Activated CD4-positive, alpha-beta T cell treated with anti-CD3 and anti-CD28 coated beads for 36 hours (primary cell): ENCODE measurements around the gene MAJIN. TPM values are rescaled to one million over a fixed set of nuclear protein-coding genes. Genes with fewer than 3 reads are reported as not detected.

Experiments used
- ATAC-seq: fragments of 200-7000 bp; cut with Tn5 transposase; one replicate; pipeline ENCODE4 v1.10.0; 2021; ENCODE audit warnings: mild to moderate bottlenecking, moderate library complexity
- CTCF ChIA-PET: fragments of 350-600 bp; sonication (Branson Sonifier 250); formaldehyde crosslinking; loops from one replicate; lab custom pipeline; 2021; ENCODE audit warnings: antibody characterized with exemption; lab: Charles Lee
- POLR2A ChIA-PET: fragments of 350-600 bp; sonication (Branson Sonifier 250); formaldehyde crosslinking; loops from one replicate; lab custom pipeline; 2021; ENCODE audit warnings: antibody characterized with exemption, inconsistent platforms; lab: Charles Lee
- DNase-seq: peaks from one replicate; pipeline ENCODE4 v3.0.0-alpha.2; 2020
- H3K27ac Mint-ChIP-seq: one replicate; pipeline ENCODE4 v1.8.0; 2021; ENCODE audit warnings: mixed read lengths
- H3K27me3 Mint-ChIP-seq: one replicate; pipeline ENCODE4 v1.8.0; 2021; ENCODE audit warnings: mixed read lengths
- H3K36me3 Mint-ChIP-seq: one replicate; pipeline ENCODE4 v1.8.0; 2021; ENCODE audit warnings: low read depth, mixed read lengths
- H3K4me1 Mint-ChIP-seq: one replicate; pipeline ENCODE4 v1.8.0; 2021; ENCODE audit warnings: mixed read lengths
- H3K4me3 Mint-ChIP-seq: one replicate; pipeline ENCODE4 v1.8.0; 2021; ENCODE audit warnings: mild to moderate bottlenecking, moderate library complexity, mixed read lengths
- H3K9me3 Mint-ChIP-seq: one replicate; pipeline ENCODE4 v1.8.0; 2021; ENCODE audit warnings: low read depth, mixed read lengths
- intact Hi-C, 2 experiments: fragments of 100-400 bp; cut with DNase I in 1 of 2; cut with micrococcal nuclease in 1 of 2; formaldehyde crosslinking; loops; one replicate each; pipeline versions ENCODE4 v1.14.2 to v1.15.1; 2022 to 2024; cut with DNase I, micrococcal nuclease
- microRNA-seq: library from miRNA; unstranded; fragments of <30 nt; microRNA quantifications from one replicate; pipeline ENCODE4 v1.2.0, GENCODE V29; 2021; ENCODE audit warnings: borderline replicate concordance
- total RNA-seq, 2 experiments: library from RNA; stranded (reverse); gene quantifications; one replicate each; pipeline ENCODE4 v1.2.3, GENCODE V29; 2021

The MAJIN gene
- total RNA-seq, 2 experiments from 2014 or later: 1.2 to 1.6 TPM

DNA sequence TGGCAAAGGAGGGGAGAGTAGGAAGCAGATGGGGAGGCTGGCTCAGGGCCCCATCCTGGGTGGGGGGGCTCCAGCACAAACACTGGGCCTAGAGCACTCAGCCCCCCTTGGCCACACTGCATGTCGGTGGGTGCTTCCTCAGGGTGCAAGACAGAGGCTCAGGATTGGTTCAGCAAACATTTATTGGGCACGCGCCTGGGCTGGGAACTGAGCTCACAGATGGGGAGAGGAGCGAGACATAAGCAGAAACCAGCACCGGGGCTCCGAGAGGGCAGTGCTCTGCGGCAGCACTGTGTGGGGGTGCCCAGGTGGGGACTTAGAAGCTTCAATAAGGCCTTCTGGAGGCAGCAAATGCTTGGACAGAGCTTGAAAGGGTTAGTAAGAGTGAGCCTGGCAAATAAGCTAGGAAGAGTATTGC lies 81.4 kb downstream of the MAJIN start:
- ChIA-PET POLR2A (no interaction called here), CTCF (interaction anchor here (0.6 to 17.2 kb wide), 4 partner anchors 10 to 678 kb away, joined by 3 to 377 read pairs (median 4); partner anchors contain the start of gene CDC42BPG)
- Mint-ChIP-seq H3K27me3 (no peaks in the 10 kb centered on the region), H3K36me3 (peaks cover 3% of the 10 kb centered on the region), H3K27ac (no peak overlapping the region), H3K4me3 (no peak overlapping the region), H3K4me1 (peaks cover 20% of the 10 kb centered on the region), H3K9me3 (no peaks in the 10 kb centered on the region)
- intact Hi-C loops: no loop called here
- DNase-seq: no peak
- ATAC-seq: no peak

- intact Hi-C loops: loop anchor here in 1 of 2 experiments (1.0 kb wide), 2 partner anchors 11 to 42 kb away; partner anchors contain the start of gene EHD1
- DNase-seq: no peak
- Mint-ChIP-seq H3K4me3 (no peak overlapping the region), H3K27me3 (no peaks in the 10 kb centered on the region), H3K9me3 (no peaks in the 10 kb centered on the region), H3K4me1 (peaks cover 32% of the 10 kb centered on the region), H3K27ac (no peak overlapping the region), H3K36me3 (no peaks in the 10 kb centered on the region)
- ChIA-PET CTCF (interaction anchor here (0.5 to 17.2 kb wide), 7 partner anchors 8 to 133 kb away, joined by 3 to 377 read pairs (median 6); partner anchors contain the start of gene CDC42BPG), POLR2A (interaction anchor here (1.0 kb wide), 1 partner anchor 30 kb away, joined by 9 read pairs; no protein-coding TSS in a partner anchor)
- no peak for ATAC-seq
Observed at GRCh38 chr11:64888729-64889511, 83.0 kb downstream of the MAJIN start.

DNA sequence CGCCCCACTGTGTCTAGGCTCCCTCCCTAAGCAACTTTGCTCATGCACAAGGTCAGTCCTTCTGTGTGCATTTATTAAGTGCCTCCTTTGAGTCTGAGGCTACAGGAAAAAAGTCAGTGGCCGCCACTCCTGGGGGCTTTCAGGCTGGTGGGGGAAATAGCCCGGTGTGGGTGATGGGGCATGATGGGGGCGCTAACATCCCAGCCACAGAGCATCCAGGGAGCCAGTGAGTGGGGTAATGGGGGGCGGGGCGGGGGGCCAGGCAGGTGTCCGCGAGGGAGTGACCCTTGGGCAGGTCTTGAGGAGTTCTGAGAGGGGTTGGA lies 83.5 kb downstream of the MAJIN start:
- peak overlapping the region; percentile 64 for H3K4me3 Mint-ChIP-seq
- ChIA-PET CTCF (interaction anchor here (0.5 to 17.2 kb wide), 12 partner anchors 8 to 621 kb away, joined by 3 to 377 read pairs (median 5); partner anchors contain the start of genes CDC42BPG and CDC42EP2), POLR2A (interaction anchor here (0.6 to 1.0 kb wide), 3 partner anchors 10 to 33 kb away, joined by 3 to 9 read pairs (median 3); no protein-coding TSS in a partner anchor)
- ATAC-seq (no peak), DNase-seq (no peak)
- peak overlapping the region; percentile 92 for H3K27ac Mint-ChIP-seq
- H3K9me3 Mint-ChIP-seq: no peaks in the 10 kb centered on the region
- H3K4me1 Mint-ChIP-seq: peaks cover 35% of the 10 kb centered on the region
- no peaks in the 10 kb centered on the region for H3K27me3 Mint-ChIP-seq
- H3K36me3 Mint-ChIP-seq: no peaks in the 10 kb centered on the region
- intact Hi-C loops: loop anchor here in 1 of 2 experiments (1.0 kb wide), 2 partner anchors 10 to 41 kb away; partner anchors contain the start of gene EHD1

Small RNA genes lying within 50 kb of the gene (microRNA-seq; reads per million reads assigned to microRNA genes)
- gene MIR6749: not detected
- gene MIR6750: 3.2 reads per million
- gene MIR6879: not detected

Other genes with a start within 250 kb of the MAJIN start
- under 1 TPM; 0.18 to 0.39 TPM for gene NRXN2, start 248.9 kb downstream of the MAJIN start, total RNA-seq
- gene RASGRP2, start 228.0 kb downstream of the MAJIN start, total RNA-seq: 1 to 10 TPM; 5.6 to 5.9 TPM
- gene PYGM, start 212.1 kb downstream of the MAJIN start, total RNA-seq: 1 to 10 TPM in 1 of 2 experiments, under 1 TPM in 1; 0.87 to 1.5 TPM
- 100 to 1,000 TPM; 318 to 362 TPM for gene SF1, start 193.6 kb downstream of the MAJIN start, total RNA-seq
- 10 to 100 TPM; 54.0 to 57.3 TPM for gene MAP4K2, start 168.9 kb downstream of the MAJIN start, total RNA-seq
- gene MEN1, start 161.6 kb downstream of the MAJIN start, total RNA-seq: 10 to 100 TPM; 34.8 to 38.5 TPM
- under 1 TPM; 0.28 to 0.39 TPM for gene CDC42BPG, start 127.5 kb downstream of the MAJIN start, total RNA-seq
- gene EHD1, start 93.5 kb downstream of the MAJIN start, total RNA-seq: 10 to 100 TPM; 71.0 to 73.6 TPM
- 10 to 100 TPM; 15.8 to 16.7 TPM for gene ATG2A, start 54.9 kb downstream of the MAJIN start, total RNA-seq
- gene PPP2R5B, start 47.4 kb downstream of the MAJIN start, total RNA-seq: 10 to 100 TPM; 13.2 to 13.5 TPM
- gene GPHA2, start 36.2 kb downstream of the MAJIN start, total RNA-seq: under 1 TPM in 1 of 2 experiments, not detected in 1; 0.34 TPM
- gene BATF2, start 24.9 kb upstream of the MAJIN start, total RNA-seq: not detected
- 100 to 1,000 TPM in 1 of 2 experiments, 10 to 100 TPM in 1; 89.6 to 109 TPM for gene ARL2, start 42.1 kb upstream of the MAJIN start, total RNA-seq
- 10 to 100 TPM; 12.1 to 14.2 TPM for gene SNX15, start 55.3 kb upstream of the MAJIN start, total RNA-seq
- gene SAC3D1, start 69.1 kb upstream of the MAJIN start, total RNA-seq: 10 to 100 TPM; 10.5 to 12.1 TPM
- gene NAALADL1, start 86.4 kb upstream of the MAJIN start, total RNA-seq: 10 to 100 TPM; 11.7 to 13.6 TPM
- gene CDCA5, start 111.9 kb upstream of the MAJIN start, total RNA-seq: 100 to 1,000 TPM; 111 to 119 TPM
- 10 to 100 TPM; 24.2 to 31.8 TPM for gene ZFPL1, start 112.1 kb upstream of the MAJIN start, total RNA-seq
- 100 to 1,000 TPM in 1 of 2 experiments, 10 to 100 TPM in 1; 94.3 to 123 TPM for gene VPS51, start 124.1 kb upstream of the MAJIN start, total RNA-seq
- gene TM7SF2, start 139.8 kb upstream of the MAJIN start, total RNA-seq: 10 to 100 TPM; 17.4 to 18.1 TPM
- gene ZNHIT2, start 145.6 kb upstream of the MAJIN start, total RNA-seq: 1 to 10 TPM; 7.1 to 9.7 TPM
- gene FAU, start 150.0 kb upstream of the MAJIN start, total RNA-seq: 1,000 to 10,000 TPM; 1,125 to 1,182 TPM
- 10 to 100 TPM; 58.5 to 62.5 TPM for gene MRPL49, start 150.2 kb upstream of the MAJIN start, total RNA-seq
- gene SYVN1, start 162.4 kb upstream of the MAJIN start, total RNA-seq: 10 to 100 TPM; 24.3 to 31.1 TPM
- not detected for gene SPDYC, start 198.1 kb upstream of the MAJIN start, total RNA-seq
- gene CAPN1, start 209.8 kb upstream of the MAJIN start, total RNA-seq: 100 to 1,000 TPM; 103 to 125 TPM